Subcutaneous adipose tissue (tissue), 4 donors: ENCODE measurements around the gene ATXN1. TPM values are rescaled to one million over a fixed set of nuclear protein-coding genes. Genes with fewer than 3 reads are reported as not detected.

Experiments used
- total RNA-seq, 4 donors: library from RNA; depleted of rRNA; stranded (reverse); fragments of >200 nt; gene quantifications; one replicate each; pipeline ENCODE4 v1.1.0, GENCODE V29; 2016
- TF ChIP-seq, protein P1 (sequence below): fragments of 450-650 bp; IDR thresholded peaks from one replicate; pipeline ENCODE4 v1.5.1; 2016; ENCODE audit warnings: low read depth, mild to moderate bottlenecking, control low read depth, antibody characterized with exemption, moderate library complexity

Gene ATXN1
- total RNA-seq, 4 donors from 2014 or later: 27.1 to 35.6 (median 35.1) TPM

DNA sequence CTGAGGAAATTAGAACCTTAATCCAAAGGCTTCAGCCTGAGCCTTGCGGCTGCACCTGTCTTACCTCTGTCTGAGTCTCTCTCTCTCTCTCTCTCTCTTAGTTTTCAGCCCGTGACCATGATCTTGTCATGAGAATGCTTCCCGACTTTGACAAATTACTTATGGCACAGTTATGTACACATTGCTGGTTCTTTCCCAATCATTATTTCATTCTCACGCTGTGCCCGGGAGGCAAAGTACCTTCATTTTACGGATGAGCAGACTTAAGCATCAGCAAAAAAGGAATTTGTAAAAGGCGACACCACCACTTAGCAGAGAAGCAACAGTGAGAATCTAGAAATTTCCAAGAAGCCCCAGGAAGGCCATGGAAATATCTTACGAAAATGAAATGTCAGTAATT lies 468.3 kb downstream of the ATXN1 start:
- TF ChIP-seq, protein P1, sequence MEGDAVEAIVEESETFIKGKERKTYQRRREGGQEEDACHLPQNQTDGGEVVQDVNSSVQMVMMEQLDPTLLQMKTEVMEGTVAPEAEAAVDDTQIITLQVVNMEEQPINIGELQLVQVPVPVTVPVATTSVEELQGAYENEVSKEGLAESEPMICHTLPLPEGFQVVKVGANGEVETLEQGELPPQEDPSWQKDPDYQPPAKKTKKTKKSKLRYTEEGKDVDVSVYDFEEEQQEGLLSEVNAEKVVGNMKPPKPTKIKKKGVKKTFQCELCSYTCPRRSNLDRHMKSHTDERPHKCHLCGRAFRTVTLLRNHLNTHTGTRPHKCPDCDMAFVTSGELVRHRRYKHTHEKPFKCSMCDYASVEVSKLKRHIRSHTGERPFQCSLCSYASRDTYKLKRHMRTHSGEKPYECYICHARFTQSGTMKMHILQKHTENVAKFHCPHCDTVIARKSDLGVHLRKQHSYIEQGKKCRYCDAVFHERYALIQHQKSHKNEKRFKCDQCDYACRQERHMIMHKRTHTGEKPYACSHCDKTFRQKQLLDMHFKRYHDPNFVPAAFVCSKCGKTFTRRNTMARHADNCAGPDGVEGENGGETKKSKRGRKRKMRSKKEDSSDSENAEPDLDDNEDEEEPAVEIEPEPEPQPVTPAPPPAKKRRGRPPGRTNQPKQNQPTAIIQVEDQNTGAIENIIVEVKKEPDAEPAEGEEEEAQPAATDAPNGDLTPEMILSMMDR: no peak

DNA sequence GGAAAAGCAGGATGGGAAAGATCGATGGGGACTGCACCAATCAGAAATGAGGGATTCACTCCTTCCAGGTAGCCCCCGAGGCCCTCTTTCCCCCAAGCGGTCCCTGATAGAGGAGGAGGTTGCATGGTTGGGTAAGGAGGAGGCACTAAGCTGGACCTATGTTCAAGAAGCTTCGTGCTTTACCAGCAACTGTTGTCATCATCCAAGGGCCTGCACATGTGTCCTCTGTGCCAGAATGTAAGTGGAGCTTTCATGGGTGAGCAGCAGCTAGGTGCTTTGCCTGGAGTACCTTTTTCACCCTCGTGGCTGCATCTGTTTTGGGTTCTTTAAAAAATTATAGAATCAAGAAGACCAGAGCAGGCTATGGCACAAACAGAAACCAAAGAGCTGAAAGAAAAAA lies 468.8 kb downstream of the ATXN1 start:
- TF ChIP-seq, protein P1: no peak

DNA sequence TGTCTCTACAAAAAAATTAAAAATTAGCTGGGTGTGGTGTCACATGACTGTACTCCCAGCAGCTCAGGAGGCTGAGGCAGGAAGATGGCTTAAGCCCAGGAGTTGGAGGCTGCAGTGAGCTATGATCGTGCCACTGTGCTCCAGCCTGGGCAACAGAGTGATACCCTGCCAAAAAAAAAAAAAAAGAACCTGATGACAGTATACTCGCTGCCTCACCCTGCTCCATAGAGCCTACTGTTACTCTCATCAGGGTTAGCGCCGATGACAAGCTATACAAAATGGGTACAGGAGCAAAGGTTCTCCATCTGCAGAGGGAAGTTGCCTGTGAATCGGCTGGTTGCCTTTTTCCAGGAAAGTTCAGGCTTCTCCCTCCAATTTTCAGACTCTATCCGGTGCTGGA lies 469.5 kb downstream of the ATXN1 start:
- TF ChIP-seq, protein P1: no peak

DNA sequence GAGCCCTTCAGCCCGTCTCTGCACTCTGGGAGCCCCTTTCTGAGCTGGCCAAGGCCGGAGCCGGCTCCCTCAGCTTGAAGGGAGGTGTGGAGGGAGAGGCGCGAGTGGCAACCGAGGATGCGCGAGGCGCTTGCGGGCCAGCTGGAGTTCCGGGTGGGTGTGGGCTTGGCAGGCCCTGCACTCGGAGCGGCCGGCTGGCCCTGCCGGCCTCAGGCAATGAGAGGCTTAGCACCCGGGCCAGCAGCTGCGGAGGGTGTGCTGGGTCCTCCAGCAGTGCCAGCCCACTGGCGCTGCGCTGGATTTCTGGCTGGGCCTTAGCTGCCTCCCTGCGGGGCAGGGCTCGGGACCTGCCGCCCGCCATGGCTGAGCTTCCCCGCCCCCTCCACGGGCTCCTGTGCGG lies 473.1 kb downstream of the ATXN1 start:
- TF ChIP-seq, protein P1: no peak

DNA sequence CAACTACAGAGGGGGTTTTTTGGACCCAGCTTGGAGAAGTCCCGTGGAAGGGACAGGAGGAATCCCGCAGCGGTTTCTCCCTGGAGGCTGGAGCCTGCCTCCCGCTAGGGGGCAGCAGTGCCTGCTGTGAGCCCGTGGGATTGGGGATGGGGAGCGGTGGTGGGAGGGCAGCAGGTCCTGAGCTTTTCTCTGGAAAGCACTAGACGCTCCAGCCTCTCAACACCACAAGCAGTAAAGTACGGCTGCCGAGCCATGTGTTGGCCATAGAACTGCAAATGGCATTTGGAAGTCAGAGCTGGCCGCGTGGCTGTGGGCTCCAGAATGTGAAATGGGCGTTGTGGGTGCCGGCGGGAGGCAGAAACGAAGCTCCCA lies 475.1 kb downstream of the ATXN1 start:
- TF ChIP-seq, protein P1: no peak

DNA sequence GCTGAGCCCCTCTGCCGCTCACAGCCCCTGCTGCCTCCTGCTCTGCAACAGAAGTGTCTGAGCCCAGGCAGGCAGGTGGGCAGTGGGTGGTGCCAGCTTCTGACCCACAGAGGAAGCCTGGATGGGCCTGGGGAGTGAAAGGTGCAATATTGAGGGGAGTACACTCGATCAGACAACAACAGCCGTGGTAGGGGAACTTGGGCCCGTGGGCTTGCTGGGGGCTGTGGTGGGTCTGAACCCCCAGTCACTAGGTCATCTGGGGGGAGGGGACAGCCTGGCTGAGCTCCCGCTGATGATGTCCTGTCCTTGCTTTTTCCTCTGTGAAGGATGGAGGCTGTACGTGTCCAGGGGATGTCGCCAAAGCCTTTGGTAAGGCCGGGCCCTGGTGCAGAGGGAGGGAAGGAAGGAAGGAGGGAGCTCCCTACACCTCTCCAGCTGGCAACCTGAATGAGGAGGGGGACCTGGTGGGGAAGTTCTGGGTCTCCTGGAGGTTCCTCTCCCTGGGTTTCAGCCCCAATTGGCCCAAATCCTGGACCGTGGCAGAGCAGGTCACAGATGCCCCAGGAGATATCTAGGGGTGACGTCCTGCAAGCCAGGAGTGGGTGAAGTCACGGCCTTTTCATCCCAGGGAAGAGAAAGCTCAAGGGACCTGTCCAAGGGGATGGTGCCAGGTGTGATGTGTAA lies 475.7 kb downstream of the ATXN1 start:
- TF ChIP-seq, protein P1: no peak

DNA sequence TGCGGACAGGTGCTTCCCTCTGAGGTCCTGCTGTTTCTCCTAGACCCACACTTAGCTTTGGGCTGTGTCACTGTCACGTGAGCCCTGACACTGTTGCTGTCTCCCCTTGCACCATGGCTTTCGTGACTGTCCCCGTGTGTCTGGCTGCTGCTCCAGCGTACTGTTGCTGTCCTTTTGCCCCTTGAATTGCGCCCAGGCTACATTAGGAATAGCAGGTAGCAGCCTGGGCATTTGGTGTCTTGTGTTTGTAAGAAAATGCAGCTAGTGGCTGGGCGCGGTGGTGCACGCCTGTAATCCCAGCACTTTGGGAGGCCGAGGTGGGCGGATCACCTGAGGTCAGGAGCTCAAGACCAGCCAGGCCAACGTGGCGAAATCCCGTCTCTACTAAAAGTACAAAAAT lies 476.8 kb downstream of the ATXN1 start:
- TF ChIP-seq, protein P1: no peak
